Superior temporal gyrus (tissue), 1 donor: ENCODE results near the gene GOSR1.
"Not testable (repeated sequence)": the region's sequence is repeated elsewhere in the genome, so short reads cannot be mapped to it uniquely, and the experiment has no call there.

Source experiments
- DNase-seq: peaks from one replicate; pipeline ENCODE4 v3.0.0-alpha.2; 2016; ENCODE audit errors: extremely low spot score

The GOSR1 gene

DNA sequence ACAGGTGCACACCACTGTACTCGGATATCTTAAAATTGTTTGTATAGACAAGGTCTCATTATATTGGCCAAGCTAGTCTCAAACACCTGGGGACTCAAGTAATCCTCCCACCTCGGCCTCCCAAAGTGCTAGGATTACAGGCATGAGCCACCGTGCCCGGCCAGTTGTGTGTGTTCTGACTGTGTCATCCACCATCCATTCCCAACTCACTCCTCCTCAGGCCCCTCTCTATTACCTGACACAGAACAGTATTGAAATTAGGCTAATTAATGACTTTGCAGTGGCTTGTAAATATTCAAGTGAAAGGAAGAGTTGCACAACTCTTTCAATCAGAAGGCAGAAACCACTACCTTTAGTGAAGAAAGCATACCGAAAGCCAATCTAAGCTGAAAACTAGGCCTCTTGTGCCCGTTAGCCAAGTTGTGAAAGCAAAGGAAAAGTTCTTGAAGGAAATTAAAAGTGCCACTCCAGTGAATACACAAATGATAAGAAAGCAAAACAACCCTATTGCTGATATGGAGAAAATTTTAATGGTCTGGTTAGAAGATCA is 28.7 kb downstream of the GOSR1 start:
- no peak for DNase-seq

DNA sequence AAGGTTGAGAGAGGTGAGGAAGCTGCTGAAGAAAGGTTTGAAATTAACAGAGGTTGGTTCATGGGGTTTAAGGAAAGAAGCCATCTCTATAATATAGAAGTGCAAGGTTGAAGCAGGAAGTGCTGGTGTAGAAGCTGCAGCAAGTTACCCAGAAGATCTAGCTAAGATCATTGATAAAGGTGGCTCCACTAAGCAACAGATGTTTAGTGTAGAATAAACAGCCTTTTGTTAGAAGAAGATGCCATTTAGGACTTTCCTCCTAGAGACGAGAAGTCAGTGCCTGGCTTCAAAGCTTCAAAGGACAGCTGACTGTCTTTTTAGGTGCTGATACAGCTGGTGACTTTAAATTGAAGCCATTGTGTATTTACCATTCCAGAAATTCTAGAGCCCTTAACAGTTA is 29.3 kb downstream of the GOSR1 start:
- no peak for DNase-seq

DNA sequence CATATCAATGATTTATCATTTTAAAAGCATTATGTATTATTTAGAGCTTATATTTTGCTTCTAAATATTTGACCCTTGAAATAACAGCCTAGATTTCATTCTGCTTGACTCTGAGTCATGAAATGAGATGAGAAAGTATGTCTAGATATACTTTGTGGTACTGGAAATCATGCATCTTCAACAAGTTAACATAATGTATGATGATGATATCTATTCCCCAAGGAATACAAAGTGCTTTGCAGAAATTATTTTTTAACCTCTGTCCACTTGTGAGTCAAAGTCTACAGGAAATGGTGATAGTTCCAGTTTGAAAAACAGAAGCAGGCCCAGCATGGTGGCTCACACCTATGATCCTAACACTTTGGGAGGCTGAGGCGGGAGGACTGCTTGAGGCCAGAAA is 36.1 kb downstream of the GOSR1 start:
- no peak for DNase-seq

DNA sequence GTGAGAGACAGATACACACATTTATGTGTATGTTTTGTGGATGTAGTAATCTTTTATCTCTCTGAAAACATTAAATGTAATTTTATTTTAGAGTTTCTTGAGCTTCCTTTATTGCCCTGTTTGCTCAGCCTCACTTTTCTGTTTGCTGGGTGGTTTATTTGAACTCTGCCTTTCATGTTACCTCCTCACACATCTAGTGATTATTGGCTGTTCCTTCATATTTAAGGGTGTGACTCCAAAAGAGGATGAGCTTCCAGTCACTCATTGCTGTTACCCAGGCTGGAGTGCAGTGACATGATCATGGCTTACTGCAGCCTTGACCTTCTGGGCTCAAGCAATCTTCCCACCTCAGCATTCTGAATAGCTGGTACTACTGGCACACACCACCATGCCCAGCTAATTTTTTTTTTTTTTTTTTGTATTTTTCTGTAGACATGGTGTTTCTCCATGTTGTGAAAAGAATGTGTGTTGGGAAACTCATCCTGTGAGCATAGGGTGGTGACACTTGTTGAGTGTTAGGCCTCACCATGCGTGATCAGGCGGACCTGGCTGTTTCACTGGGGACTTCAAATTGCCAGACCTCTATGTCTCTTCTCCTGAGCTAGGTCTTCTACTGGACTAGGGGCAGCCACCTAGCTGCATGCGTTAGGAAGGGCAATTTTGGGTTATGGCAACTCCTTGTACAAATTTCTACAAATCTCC is 37.8 kb downstream of the GOSR1 start:
- no peak for DNase-seq

DNA sequence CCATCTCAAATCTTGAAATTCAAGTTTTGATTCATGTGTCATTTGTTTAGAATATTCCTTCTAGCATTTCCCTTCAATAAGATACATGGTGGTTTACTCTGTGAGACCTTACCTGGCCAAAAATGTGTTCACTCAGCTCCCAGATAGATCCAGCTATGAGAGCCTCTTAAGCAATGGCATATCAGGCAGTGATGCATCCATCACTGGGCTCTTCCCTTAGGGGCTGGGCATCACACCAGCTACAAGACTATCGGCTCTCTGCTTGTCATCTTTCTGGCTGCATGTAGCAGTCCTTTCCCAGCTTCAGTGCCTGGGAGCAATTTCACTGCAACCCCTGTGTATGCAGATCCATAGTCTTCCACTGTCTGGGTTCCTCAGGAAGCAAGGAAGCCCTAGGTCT is 40.6 kb downstream of the GOSR1 start:
- no peak for DNase-seq

DNA sequence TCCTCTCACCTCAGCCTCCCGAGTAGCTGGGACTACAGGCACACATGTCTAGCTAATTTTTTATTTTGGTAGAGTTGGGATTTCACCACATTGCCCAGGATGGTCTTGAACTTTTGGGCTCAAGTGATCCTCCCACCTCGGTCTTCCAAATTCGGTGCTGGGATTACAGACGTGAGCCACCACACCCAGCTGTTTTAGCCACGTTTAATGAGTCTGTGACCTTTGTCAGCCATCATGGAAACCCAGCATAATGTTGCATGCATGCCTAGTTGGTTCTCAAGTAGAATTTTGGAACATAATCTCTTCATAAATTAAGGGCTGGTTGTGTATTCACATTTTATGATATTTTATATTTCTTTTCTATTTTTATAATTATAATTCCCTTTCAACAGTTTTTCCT is 42.0 kb downstream of the GOSR1 start:
- DNase-seq: no peak

DNA sequence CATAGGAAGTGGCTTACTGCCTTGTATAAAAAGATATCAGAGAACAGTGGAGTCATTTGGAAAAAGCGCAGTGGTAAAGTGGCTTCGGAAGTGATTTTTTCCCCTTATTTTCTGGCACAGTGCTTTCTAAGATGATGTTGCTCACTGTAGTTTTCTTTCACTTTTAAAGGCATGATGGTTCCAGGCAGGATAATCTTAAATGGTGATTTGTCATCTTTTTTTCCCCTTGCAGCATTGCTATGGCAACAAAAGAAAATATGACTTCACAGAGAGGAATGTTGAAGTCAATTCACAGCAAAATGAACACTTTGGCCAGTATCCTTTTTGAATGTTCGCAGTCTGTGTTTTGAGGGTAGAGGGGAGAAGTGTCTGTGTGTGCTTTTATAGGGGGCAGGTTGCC is 42.5 kb downstream of the GOSR1 start:
- no peak for DNase-seq

DNA sequence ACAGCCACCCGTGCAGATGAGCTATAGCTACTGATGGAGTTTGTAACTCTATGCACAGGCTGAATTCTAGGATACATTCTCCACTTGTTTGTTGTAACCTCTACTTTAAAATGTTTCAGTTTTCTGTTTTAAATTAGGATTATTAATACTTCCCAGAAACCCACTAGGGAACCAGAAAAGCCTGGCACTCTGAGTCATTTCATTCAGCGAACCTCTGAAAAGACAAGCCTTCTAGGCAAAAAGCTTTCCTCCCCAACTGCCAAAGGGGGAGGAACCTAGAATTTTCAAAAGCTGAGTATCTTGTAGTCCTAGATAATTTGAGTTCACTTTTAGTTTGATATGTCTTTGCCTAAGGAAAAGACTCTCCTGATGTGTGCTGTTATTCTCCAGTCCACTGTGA is 43.2 kb downstream of the GOSR1 start:
- no peak for DNase-seq

DNA sequence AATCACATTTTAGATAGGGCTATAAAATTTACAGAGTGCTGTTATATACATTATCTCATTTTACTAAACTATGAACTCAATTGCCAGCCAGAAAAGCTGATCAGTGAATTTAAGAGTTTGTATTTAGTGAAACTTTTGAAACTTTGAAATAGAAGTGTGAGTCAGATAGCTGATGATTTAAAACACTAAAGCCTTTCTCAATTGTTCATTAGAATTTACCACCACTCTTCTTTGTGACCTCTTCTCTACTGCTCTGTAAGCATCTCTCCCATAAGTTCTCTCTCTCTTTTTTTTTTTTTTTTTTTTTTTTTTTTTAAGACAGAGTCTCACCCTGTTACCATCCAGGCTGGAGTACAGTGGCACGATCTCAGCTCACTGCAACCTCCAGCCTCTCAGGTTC is 43.7 kb downstream of the GOSR1 start:
- DNase-seq: no peak

DNA sequence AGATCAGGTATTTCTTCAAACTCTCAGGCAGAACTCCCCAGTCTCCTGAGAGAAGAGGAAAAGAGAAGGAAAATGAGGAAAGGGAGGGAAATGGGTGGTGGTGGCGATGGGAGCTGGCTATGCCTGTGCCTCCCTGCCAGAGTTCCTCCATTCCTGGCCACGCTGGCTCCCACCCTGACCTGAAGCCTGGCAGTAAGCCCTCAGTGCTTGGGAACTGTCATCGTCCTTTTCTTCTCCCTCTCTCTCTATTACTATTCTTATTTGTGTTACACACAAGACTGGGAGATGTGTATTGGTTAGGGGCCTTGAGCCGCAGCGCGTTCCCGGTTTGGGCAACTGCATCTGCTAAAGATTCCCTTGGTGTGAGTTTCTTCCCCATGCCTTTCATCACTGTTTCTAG is 44.6 kb downstream of the GOSR1 start:
- DNase-seq: no peak

DNA sequence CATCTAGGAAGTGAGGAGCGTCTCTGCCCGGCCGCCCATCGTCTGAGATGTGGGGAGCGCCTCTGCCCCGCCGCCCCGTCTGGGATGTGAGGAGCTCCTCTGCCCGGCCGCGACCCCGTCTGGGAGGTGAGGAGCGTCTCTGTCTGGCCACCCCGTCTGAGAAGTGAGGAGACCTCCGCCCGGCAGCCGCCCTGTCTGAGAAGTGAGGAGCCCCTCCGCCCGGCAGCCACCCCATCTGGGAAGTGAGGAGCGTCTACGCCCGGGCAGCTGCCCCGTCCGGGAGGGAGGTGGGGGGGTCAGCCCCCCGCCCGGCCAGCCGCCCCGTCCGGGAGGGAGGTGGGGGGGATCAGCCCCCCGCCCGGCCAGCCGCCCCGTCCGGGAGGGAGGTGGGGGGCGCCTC is 46.0 kb downstream of the GOSR1 start:
- not testable (repeated sequence) for DNase-seq

DNA sequence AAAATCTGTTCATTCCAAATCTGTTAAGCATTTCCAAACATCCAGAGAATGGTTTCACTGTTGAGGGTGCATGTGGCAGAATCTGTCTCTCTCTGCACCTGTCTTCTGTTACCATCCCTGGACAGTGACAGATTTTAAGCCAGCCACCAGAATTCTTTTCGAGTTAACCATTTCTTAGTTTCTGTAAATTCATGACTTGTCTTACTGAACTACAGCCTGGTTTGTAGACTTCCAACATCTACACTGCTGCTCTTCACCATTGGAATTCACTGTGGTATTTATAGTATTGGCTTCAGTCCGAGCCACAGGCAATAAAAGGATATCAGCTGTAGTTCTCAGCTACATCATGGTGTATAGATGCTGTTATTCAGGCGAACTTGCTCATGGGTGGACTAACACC is 47.6 kb downstream of the GOSR1 start:
- DNase-seq: no peak

DNA sequence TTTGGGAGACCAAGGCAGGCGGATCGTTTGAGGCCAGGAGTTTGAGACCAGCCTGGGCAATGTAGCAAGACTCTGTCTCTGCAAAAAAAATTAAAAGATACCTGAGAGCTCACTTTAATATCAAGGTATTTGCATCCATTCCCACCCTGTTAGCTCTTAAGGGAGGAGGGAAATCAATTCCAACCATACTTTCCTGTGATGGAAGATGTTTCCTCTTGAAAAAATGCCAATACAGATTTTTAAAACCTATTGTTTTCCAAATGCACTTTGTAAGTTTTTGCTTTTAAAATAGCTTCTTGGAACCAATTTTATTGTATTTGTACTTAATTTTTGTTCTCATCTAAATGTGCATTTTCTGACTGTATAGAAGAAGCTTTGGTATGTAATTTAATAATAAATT is 49.2 kb downstream of the GOSR1 start:
- DNase-seq: no peak

DNA sequence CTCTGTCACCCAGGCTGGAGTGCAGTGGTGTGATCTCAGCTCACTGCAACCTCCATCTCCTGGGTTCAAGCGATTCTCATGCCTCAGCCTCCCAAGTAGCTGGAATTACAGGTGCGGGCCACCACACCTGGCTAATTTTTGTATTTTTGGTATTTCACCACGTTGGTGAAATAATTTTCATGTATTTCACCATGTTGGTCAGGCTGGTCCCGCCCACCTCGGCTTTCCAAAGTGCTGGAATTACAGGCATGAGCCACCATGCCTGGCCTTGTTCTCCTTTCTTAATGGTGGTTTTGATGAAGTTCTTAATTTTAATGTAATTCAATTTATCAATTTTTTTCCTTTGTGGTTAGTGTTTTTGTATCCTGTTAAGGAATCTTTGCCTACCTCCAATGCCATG is 51.5 kb downstream of the GOSR1 start:
- DNase-seq: not testable (repeated sequence)

DNA sequence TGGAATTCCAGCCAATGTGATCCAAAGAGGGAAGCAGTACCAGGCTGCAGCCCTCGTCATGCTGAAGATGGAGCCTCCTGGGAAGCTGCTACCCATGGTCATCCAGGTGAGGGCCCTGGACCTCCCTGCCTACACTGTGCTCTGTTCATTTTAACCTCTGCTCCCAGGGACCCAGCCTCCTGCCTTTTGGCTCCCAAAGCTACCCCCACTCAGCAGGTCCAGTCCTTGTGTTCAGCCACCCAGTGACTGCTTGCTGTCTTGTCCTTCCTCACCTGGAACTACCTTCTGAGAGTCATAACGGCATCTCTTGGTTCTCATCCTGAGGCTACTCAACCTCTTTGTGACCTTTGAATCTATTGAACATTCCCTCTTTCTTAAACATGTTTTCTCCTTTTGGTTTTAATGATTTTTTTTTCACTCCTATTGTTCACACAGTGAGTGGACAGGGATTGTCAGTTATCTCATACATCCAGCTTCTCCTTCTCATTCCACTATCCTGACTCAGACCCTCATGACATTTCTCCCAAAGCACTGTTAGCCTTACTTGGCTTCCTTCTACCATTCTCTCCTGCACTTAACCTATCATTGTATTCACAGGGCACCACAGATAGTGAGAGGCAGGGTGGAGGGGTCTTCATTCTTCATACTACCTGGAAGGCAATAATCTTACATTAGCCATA is 53.3 kb downstream of the GOSR1 start:
- DNase-seq: no peak

DNA sequence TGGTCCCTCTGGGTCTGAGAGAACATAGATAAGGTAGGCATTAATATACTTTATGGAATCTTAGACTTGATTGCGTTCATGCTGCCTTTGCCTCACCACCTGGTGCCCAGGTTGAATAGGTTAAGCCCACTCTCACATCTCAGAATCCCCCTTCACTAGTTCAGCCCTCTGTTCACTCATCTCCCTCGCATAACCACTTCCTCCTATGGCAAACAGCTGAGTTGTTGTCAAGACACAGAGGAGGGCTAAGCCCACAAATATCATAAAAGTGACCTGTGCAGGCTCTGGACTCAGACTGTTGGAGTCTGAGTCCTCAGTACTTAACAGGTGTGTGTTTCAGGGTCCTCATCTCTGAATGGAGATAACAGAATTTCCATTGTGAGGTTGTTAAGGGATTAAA is 55.7 kb downstream of the GOSR1 start:
- DNase-seq: no peak

DNA sequence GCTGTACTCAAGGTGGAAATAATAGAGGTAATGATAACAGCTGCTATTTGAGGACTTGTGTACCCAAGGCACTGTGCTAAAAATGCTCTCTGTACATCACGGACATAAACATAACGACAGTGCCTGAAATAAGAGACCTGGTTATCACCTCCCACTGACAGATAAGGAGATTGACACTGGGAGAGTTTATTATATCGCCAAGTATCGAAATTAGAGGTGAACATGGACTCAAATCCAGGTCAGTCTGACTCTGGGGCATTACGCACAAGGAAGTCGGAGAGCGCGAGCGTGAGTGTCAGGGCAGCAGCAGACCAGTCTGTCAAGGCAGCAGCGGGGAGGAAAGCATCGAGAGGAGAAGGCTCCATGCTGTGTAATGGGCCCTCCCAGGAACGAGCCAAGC is 57.1 kb downstream of the GOSR1 start:
- no peak for DNase-seq

DNA sequence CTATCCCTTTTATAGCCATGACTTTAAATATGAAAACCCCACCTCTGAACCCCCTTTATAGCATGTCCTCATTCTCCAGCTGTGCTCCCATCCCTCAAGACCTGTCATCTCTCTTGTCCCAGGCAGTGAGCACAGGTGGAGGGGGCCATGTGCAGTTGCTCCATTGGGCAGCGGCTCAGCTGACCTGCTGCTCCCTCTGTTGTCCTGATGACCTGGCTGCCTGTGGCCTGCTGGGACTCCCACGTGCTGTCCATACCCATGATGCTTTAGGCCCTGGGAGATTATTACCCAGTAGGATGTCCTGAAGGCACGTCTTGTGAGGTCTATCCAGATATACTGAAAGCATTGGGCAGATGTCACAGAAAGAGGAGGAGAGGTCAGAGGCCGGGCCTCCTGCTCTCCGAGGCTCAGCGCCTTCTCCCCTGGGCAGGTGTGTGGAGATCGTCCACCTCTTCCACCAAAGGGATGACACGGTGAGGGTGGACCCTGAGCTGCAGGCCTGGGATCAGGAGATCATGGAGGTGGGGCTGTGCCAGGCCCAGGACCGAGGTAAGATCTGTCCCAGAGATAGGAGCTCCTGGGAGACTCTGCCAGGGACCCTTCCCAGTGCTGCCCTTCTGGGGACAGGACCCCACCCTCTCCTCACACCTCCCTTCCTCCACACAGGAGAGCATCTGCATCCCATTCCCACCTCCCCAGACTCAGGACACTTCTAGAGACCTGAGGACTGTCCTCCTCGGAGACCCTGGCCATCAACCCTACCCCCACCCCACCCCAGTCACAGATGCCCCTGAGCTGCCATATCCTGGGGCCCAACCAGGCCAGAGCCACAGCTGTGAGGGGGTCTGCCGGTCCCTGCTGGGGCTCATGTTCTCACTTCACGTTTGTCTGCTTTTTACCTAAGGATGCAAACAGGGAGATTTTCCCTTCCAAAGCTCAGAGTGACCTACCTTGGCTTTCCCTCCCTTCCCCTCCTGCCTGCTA is 58.0 kb downstream of the GOSR1 start:
- DNase-seq: no peak

DNA sequence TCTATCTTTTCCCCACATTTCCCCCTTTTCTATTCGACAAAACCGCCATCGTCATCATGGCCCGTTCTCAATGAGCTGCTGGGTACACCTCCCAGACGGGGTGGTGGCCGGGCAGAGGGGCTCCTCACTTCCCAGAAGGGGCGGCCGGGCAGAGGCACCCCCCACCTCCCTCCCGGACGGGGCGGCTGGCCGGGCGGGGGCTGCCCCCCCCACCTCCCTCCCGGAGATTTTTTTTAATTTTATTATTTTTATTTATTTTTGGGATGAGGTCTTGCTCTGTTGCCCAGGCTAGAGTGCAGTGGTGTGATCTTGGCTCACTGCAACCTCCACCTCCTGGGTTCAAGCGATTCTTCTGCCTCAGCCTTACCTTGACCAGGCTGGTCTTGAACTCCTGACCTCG is 59.6 kb downstream of the GOSR1 start:
- not testable (repeated sequence) for DNase-seq

DNA sequence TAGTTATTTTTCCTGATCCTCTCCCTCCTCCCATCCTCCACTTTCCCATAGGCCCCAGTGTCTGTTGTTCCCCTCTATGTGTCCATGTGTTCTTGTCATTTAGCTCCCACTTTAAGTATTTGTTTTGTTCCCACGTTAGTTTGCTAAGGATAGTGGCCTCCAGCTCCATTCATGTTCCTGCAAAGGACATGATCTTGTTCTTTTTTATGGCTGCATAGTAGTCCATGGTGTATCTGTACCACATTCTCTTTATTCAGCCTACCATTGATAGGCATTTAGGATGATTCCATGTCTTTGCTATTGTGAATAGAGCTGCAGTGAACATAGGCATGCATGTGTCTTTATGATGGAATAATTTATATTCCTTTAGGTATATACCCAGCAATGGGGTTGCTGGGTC is 60.5 kb downstream of the GOSR1 start:
- DNase-seq: not testable (repeated sequence)

DNA sequence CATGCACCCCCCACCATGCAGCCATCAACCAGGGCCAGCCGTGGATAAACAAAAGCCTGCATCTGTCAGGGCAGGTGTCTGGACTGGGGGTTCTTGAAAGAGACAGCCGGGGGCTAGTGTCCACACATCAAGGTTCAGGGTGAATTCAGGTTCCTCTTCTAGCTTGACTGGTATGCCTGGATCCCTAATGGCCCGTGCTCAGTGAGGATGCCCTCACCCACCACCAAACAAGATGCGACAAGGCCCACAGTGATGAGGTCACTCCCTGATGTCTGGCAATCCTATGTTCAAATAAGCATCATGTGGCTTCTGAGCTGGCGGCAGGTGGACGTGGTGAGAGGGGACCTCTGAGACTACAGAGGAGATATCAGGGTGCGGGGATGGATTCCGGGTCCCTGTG is 64.6 kb downstream of the GOSR1 start:
- DNase-seq: no peak

DNA sequence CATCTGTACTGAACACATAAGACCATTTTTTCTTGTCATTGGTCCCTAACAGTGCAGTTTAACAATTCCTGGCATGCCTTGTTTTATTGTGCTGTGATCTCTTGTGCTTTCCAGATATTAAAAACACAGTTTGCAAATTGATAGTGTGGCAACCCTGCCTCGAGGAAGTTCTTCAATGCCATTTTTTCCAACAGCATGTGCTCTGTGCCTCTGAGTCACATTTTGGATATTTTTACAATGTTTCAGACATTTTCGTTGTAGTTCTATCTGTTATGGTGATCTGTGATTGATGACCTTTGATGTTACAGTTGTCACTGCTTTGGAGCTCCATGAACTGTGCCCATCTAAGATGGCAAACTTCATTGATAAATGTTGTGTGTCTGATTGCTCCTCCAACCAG is 66.2 kb downstream of the GOSR1 start:
- DNase-seq: no peak
